HEK293 (cell line): Measurements from ENCODE around the gene ALKBH2.

Experiments
- BCL11B ChIP-seq: fragments of 450-650 bp; formaldehyde crosslinking; IDR thresholded peaks from 2 replicates; pipeline ENCODE4 v1.5.1; 2016; ENCODE audit warnings: low read depth, missing biosample characterization, missing genetic modification characterization
- ZNF302 ChIP-seq: fragments of 450-650 bp; formaldehyde crosslinking; IDR thresholded peaks from 2 replicates; pipeline ENCODE4 v1.5.1; 2016; ENCODE audit warnings: missing biosample characterization, missing genetic modification characterization, low read depth

- TF ChIP-seq ZNF302 (tag by site-specific recombination) (no peak), BCL11B (tag by site-specific recombination) (no peak)
These were observed 34.4 kb upstream of the ALKBH2 start for GRCh38 chr12:109127533-109128242.
